ENCODE data around the gene CNTN2. TPM values are rescaled to one million over a fixed set of nuclear protein-coding genes. Genes with fewer than 3 reads are reported as not detected.

The CNTN2 gene
- total RNA-seq, 1 donor from 2014 or later = under 0.01 TPM

DNA sequence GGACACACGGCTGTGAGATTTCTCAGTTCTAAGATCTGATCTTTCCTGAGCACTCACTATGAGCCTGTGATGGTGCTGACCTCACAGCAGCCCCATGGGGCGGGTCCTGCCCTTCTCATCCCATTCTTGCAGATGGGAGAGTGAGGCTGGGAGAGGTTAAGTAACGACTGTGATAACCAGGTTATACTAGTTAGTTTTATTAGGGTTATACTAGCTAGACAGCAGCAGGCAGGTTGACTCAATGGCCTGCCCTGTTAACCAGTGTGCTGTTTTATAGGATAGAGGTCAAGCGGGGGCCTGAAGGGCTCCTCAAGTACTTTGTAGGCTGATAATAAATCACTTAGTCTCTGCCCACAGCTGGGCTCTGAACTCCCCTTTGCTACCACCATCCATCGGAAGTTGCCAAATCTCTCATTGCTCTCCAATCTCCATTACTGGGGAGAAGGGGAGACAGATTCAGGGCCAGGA lies 4.8 kb downstream of the CNTN2 start:
- Histone ChIP-seq H3K4me3 (ENCODE audit: low read depth, low read length) (no peak overlapping the region), H3K36me3 (ENCODE audit: control insufficient read depth, insufficient read depth, low read length) (no peaks in the 10 kb centered on the region), H3K27me3 (ENCODE audit: control insufficient read depth, insufficient read depth, low read length) (peaks cover 29% of the 10 kb centered on the region)
- no peak for TF ChIP-seq CTCF (IDR thresholded peaks at IDR 0.05; ENCODE audit: insufficient read depth, low read length, severe bottlenecking)
- no peak for DNase-seq (ENCODE audit: low read depth)
- no peak for FAIRE-seq

GRCh38 chr1:205048382-205048781 lies 5.4 kb downstream of the CNTN2 start:
- DNase-seq (ENCODE audit: low read depth) (no peak), FAIRE-seq (no peak)
- Histone ChIP-seq H3K36me3 (ENCODE audit: control insufficient read depth, insufficient read depth, low read length) (no peaks in the 10 kb centered on the region), H3K4me3 (ENCODE audit: low read depth, low read length) (no peak overlapping the region), H3K27me3 (ENCODE audit: control insufficient read depth, insufficient read depth, low read length) (peaks cover 29% of the 10 kb centered on the region)
- no peak for TF ChIP-seq CTCF (IDR thresholded peaks at IDR 0.05; ENCODE audit: insufficient read depth, low read length, severe bottlenecking)

DNA sequence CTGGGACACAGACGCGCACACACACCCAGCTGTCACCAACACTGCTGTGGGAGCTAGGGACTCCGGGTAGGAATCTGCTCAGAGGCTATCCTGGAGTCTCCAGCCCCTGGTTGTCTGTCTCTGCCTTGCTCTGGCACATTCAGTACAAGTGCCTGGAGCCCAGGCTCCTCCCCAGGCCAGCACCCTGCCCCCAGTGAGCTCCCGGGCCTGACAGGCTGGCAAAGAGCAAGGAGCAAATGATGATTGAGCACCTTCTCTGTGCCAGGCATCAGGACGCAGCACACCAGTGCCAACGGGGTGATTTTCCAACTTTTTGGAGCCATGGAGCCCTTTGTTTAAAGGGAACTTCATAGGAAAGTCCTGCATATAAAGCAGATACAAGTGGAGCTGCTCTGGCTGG lies 6.5 kb downstream of the CNTN2 start:
- Histone ChIP-seq H3K4me3 (ENCODE audit: low read depth, low read length) (no peak overlapping the region), H3K36me3 (ENCODE audit: control insufficient read depth, insufficient read depth, low read length) (no peaks in the 10 kb centered on the region), H3K27me3 (ENCODE audit: control insufficient read depth, insufficient read depth, low read length) (peaks cover 22% of the 10 kb centered on the region)
- DNase-seq (ENCODE audit: low read depth) = no peak
- no peak for TF ChIP-seq CTCF (IDR thresholded peaks at IDR 0.05; ENCODE audit: insufficient read depth, low read length, severe bottlenecking)
- FAIRE-seq = no peak

GRCh38 chr1:205052690-205053089 lies 9.7 kb downstream of the CNTN2 start:
- Histone ChIP-seq H3K27me3 (ENCODE audit: control insufficient read depth, insufficient read depth, low read length) (peaks cover 4% of the 10 kb centered on the region), H3K36me3 (ENCODE audit: control insufficient read depth, insufficient read depth, low read length) (no peaks in the 10 kb centered on the region), H3K4me3 (ENCODE audit: low read depth, low read length) (no peak overlapping the region)
- FAIRE-seq (no peak), DNase-seq (ENCODE audit: low read depth) (no peak)
- TF ChIP-seq CTCF (IDR thresholded peaks at IDR 0.05; ENCODE audit: insufficient read depth, low read length, severe bottlenecking) = no peak

- DNase-seq (ENCODE audit: low read depth) (no peak), FAIRE-seq (no peak)
- no peaks in the 10 kb centered on the region for H3K36me3 ChIP-seq (ENCODE audit: control insufficient read depth, insufficient read depth, low read length)
- H3K4me3 ChIP-seq (ENCODE audit: low read depth, low read length) = no peak overlapping the region
- no peak for TF ChIP-seq CTCF (IDR thresholded peaks at IDR 0.05; ENCODE audit: insufficient read depth, low read length, severe bottlenecking)
- peaks cover 5% of the 10 kb centered on the region for H3K27me3 ChIP-seq (ENCODE audit: control insufficient read depth, insufficient read depth, low read length)
Observed at GRCh38 chr1:205053296-205053695, 10.3 kb downstream of the CNTN2 start.

- FAIRE-seq (no peak), DNase-seq (ENCODE audit: low read depth) (no peak)
- Histone ChIP-seq H3K27me3 (ENCODE audit: control insufficient read depth, insufficient read depth, low read length) (peaks cover 2% of the 10 kb centered on the region), H3K4me3 (ENCODE audit: low read depth, low read length) (no peak overlapping the region), H3K36me3 (ENCODE audit: control insufficient read depth, insufficient read depth, low read length) (no peaks in the 10 kb centered on the region)
- no peak for TF ChIP-seq CTCF (IDR thresholded peaks at IDR 0.05; ENCODE audit: insufficient read depth, low read length, severe bottlenecking)
Observed at GRCh38 chr1:205054013-205054412, 11.0 kb downstream of the CNTN2 start.
